IMR-90 (cell line): ENCODE measurements around the gene CACNA1D. TPM values are rescaled to one million over a fixed set of nuclear protein-coding genes. Genes with fewer than 3 reads are reported as not detected.

ENCODE experiments used
- ATAC-seq: fragments of 200-7000 bp; cut with Tn5 transposase; 2 replicates; pipeline ENCODE4 v1.9.1; 2020; ENCODE audit warnings: low read depth, mild to moderate bottlenecking, moderate library complexity
- BruUV-seq: library from RNA; stranded (reverse); fragments of 400-500 nt; replicated peaks from 2 replicates; lab custom pipeline; 2021; lab: Mats Ljungman, UMichigan
- CTCF ChIA-PET: fragments of 300-600 bp; formaldehyde crosslinking; extraction: SDS; loops from one replicate; lab custom pipeline; 2021; ENCODE audit warnings: antibody characterized with exemption; lab: Yijun Ruan, JAX
- POLR2A ChIA-PET: fragments of 300-600 bp; sonication (Branson Sonifier 250); formaldehyde crosslinking; loops from one replicate; lab custom pipeline; 2022; ENCODE audit warnings: antibody characterized with exemption; ENCODE audit not compliant: unreplicated experiment; lab: Charles Lee
- DNase-seq: peaks from one replicate; pipeline ENCODE4 v3.0.0; 2013
- H2AFZ ChIP-seq: replicated peaks from 2 replicates; pipeline ENCODE3; 2013; ENCODE audit warnings: low read length, mild to moderate bottlenecking; ENCODE audit not compliant: poor library complexity
- H2AK5ac ChIP-seq: 2 replicates; pipeline ENCODE4 v1.6.1; 2013; ENCODE audit warnings: low read depth, low read length, inconsistent platforms
- H2AK9ac ChIP-seq: replicated peaks from 2 replicates; pipeline ENCODE3; 2013; ENCODE audit warnings: mild to moderate bottlenecking, low read depth, low read length, moderate library complexity; ENCODE audit not compliant: poor library complexity
- H2BK120ac ChIP-seq: 2 replicates; pipeline ENCODE4 v1.6.1; 2013; ENCODE audit warnings: low read depth, low read length, inconsistent platforms
- H2BK15ac ChIP-seq: 3 replicates; pipeline ENCODE4 v1.6.1; 2013; ENCODE audit warnings: low read depth, low read length, inconsistent platforms
- H2BK20ac ChIP-seq: 2 replicates; pipeline ENCODE4 v1.6.1; 2013; ENCODE audit warnings: low read depth, mild to moderate bottlenecking, inconsistent platforms, low read length, moderate library complexity
- H2BK5ac ChIP-seq: 2 replicates; pipeline ENCODE4 v1.6.1; 2013; ENCODE audit warnings: mild to moderate bottlenecking, low read depth, low read length, inconsistent platforms; ENCODE audit not compliant: poor library complexity, severe bottlenecking
- H3K14ac ChIP-seq: replicated peaks from 2 replicates; pipeline ENCODE4 v1.6.1; 2013; ENCODE audit warnings: low read depth, low read length, inconsistent platforms
- H3K18ac ChIP-seq: 2 replicates; pipeline ENCODE4 v1.6.1; 2013; ENCODE audit warnings: low read depth, low read length, control low read depth
- H3K23ac ChIP-seq: 2 replicates; pipeline ENCODE4 v1.6.1; 2013; ENCODE audit warnings: low read depth, low read length, inconsistent platforms
- H3K27ac ChIP-seq: 2 replicates; pipeline ENCODE4 v1.5.1; 2013; ENCODE audit warnings: mild to moderate bottlenecking, control low read depth, low read length; ENCODE audit not compliant: insufficient read depth
- H3K27me3 ChIP-seq: 2 replicates; pipeline ENCODE4 v1.6.1; 2013; ENCODE audit warnings: low read length; ENCODE audit not compliant: control insufficient read depth, insufficient read depth
- H3K36me3 ChIP-seq: 2 replicates; pipeline ENCODE4 v1.6.1; 2013; ENCODE audit warnings: low read length, mixed read lengths; ENCODE audit not compliant: control insufficient read depth, insufficient read depth
- H3K4ac ChIP-seq: 2 replicates; pipeline ENCODE4 v1.6.1; 2013; ENCODE audit warnings: low read depth, low read length, inconsistent platforms
- H3K4me1 ChIP-seq: 2 replicates; pipeline ENCODE4 v1.6.1; 2013; ENCODE audit warnings: low read length, mixed read lengths; ENCODE audit not compliant: control insufficient read depth, insufficient read depth
- H3K4me2 ChIP-seq: 2 replicates; pipeline ENCODE4 v1.6.1; 2013; ENCODE audit warnings: low read depth, mild to moderate bottlenecking, control low read depth, low read length, moderate library complexity
- H3K4me3 ChIP-seq: 2 replicates; pipeline ENCODE4 v1.5.1; 2013; ENCODE audit warnings: low read depth, mild to moderate bottlenecking, control low read depth, low read length, moderate library complexity; ENCODE audit not compliant: insufficient read depth
- H3K56ac ChIP-seq: 2 replicates; pipeline ENCODE4 v1.6.1; 2013; ENCODE audit warnings: low read length, inconsistent platforms; ENCODE audit not compliant: insufficient read depth; ENCODE audit errors: extremely low read depth
- H3K79me1 ChIP-seq, 2 experiments: 2 replicates each; pipeline ENCODE4 v1.6.1; 2013; ENCODE audit warnings: low read length in 2 of 2, inconsistent platforms in 1 of 2, low read depth in 1 of 2
- H3K9ac ChIP-seq: 2 replicates; pipeline ENCODE4 v1.6.1; 2013; ENCODE audit warnings: low read depth, low read length, control low read depth
- H3K9me1 ChIP-seq: 2 replicates; pipeline ENCODE4 v1.6.1; 2013; ENCODE audit warnings: low read length, inconsistent platforms; ENCODE audit not compliant: insufficient read depth
- H3K9me3 ChIP-seq: 2 replicates; pipeline ENCODE4 v1.6.1; 2013; ENCODE audit warnings: low read length; ENCODE audit not compliant: control insufficient read depth, insufficient read depth
- H4K20me1 ChIP-seq: 2 replicates; pipeline ENCODE4 v1.6.1; 2013; ENCODE audit warnings: low read length, inconsistent platforms; ENCODE audit not compliant: insufficient read depth
- H4K5ac ChIP-seq: 2 replicates; pipeline ENCODE4 v1.6.1; 2013; ENCODE audit warnings: mild to moderate bottlenecking, low read depth, low read length, control low read depth
- H4K8ac ChIP-seq, 2 experiments: 2 replicates each; pipeline ENCODE4 v1.6.1; 2013; ENCODE audit warnings: low read depth in 2 of 2, low read length in 2 of 2, control low read depth in 1 of 2, inconsistent platforms in 1 of 2
- H4K91ac ChIP-seq: 2 replicates; pipeline ENCODE4 v1.6.1; 2013; ENCODE audit warnings: low read depth, low read length, inconsistent platforms; ENCODE audit not compliant: insufficient read depth
- CHD1 ChIP-seq: IDR thresholded peaks from 2 replicates; pipeline ENCODE4 v1.6.1; 2012; ENCODE audit warnings: low read depth, low read length, improper control_type of control experiment
- FOS ChIP-seq: fragments of 150-350 bp; IDR thresholded peaks from 2 replicates; pipeline ENCODE4 v1.6.1; 2016; ENCODE audit warnings: low read depth, low read length
- MAFK ChIP-seq: IDR thresholded peaks from 2 replicates; pipeline ENCODE4 v1.6.1; 2012; ENCODE audit warnings: low read depth, low read length, improper control_type of control experiment
- MAZ ChIP-seq: IDR thresholded peaks from 2 replicates; pipeline ENCODE4 v1.6.1; 2012; ENCODE audit warnings: low read depth, mild to moderate bottlenecking, low read length, improper control_type of control experiment, moderate library complexity, borderline replicate concordance
- NFE2L2 ChIP-seq: fragments of 150-350 bp; IDR thresholded peaks from 2 replicates; pipeline ENCODE4 v1.6.1; 2016; ENCODE audit warnings: low read depth, mild to moderate bottlenecking, low read length
- POLR2A ChIP-seq: IDR thresholded peaks from 2 replicates; pipeline ENCODE4 v1.6.1; 2012; ENCODE audit warnings: mild to moderate bottlenecking, low read depth, low read length
- RFX5 ChIP-seq: IDR thresholded peaks from 2 replicates; pipeline ENCODE4 v1.8.0; 2012; ENCODE audit warnings: low read depth, mild to moderate bottlenecking, low read length, moderate library complexity
- USF2 ChIP-seq: fragments of 150-350 bp; IDR thresholded peaks from 2 replicates; pipeline ENCODE4 v1.6.1; 2017; ENCODE audit warnings: mild to moderate bottlenecking, antibody characterized with exemption, low read length, low read depth
- WGBS, 2 experiments: methylation state at CpG; one replicate each; pipeline versions ENCODE4 v1.1.5 to v1.1.7; 2013; ENCODE audit warnings: missing lambda C conversion rate in 2 of 2; ENCODE audit not compliant: insufficient read length in 1 of 2; ENCODE audit errors: extremely low coverage in 2 of 2; 5-methylcytosine and 5-hydroxymethylcytosine counted together
- dilution Hi-C: fragments of 300-500 bp; cut with HindIII; formaldehyde crosslinking; loops from one replicate; pipeline ENCODE4 v1.14.3; 2018; ENCODE audit warnings: low sequenced_read_pairs; ENCODE audit not compliant: unreplicated experiment
- in situ Hi-C: fragments of 300-500 bp; cut with MboI; formaldehyde crosslinking; loops from 3 replicates; pipeline ENCODE4 v1.14.3; 2019; ENCODE audit warnings: low sequenced_read_pairs, inconsistent platforms, mixed read lengths
- intact Hi-C: fragments of 100-400 bp; cut with micrococcal nuclease; formaldehyde crosslinking; loops from 2 replicates; pipeline ENCODE4 v1.10.0; 2022
- polyA plus RNA-seq, 3 experiments: library from polyadenylated mRNA; depleted of rRNA; stranded (reverse); fragments of >200 nt; gene quantifications; 2 replicates each; pipeline ENCODE4 v1.2.3, GENCODE V29; 2012; ENCODE audit warnings: low replicate concordance in 1 of 3
- total RNA-seq: library from RNA; depleted of rRNA; stranded (reverse); fragments of >200 nt; gene quantifications from 2 replicates; pipeline ENCODE4 v1.2.3, GENCODE V29; 2012

The CACNA1D gene
- total and polyA plus RNA-seq, 2 of the 4 experiments (the other 2 are of a cell fraction) = 0.07 TPM; not detected in 1

GRCh38 chr3:53555068-53555588 is 60.7 kb downstream of the CACNA1D start:
- no peaks in the 10 kb centered on the region for H3K27me3 ChIP-seq
- no peak overlapping the region for H2AFZ ChIP-seq
- H3K27ac ChIP-seq = no peak overlapping the region
- H3K79me1 ChIP-seq = no peaks in the 10 kb centered on the region
- BruUV-seq = no TSS peak
- H2AK9ac ChIP-seq = no peak overlapping the region
- no peak overlapping the region for H2AK5ac ChIP-seq
- H4K20me1 ChIP-seq = no peaks in the 10 kb centered on the region
- H3K18ac ChIP-seq = no peak overlapping the region
- no peak overlapping the region for H4K91ac ChIP-seq
- H3K4me3 ChIP-seq = no peak overlapping the region
- H3K23ac ChIP-seq = no peak overlapping the region
- no peak overlapping the region for H2BK15ac ChIP-seq
- H3K4ac ChIP-seq = no peak overlapping the region
- H4K5ac ChIP-seq = no peak overlapping the region
- H3K4me2 ChIP-seq = no peak overlapping the region
- H3K36me3 ChIP-seq = no peaks in the 10 kb centered on the region
- no peak for DNase-seq
- no peak overlapping the region for H2BK120ac ChIP-seq
- CTCF ChIA-PET = no interaction called here
- H4K8ac ChIP-seq = no peak overlapping the region
- no peak overlapping the region for H2BK5ac ChIP-seq
- H3K4me1 ChIP-seq = no peaks in the 10 kb centered on the region
- no peaks in the 10 kb centered on the region for H3K9me1 ChIP-seq
- in situ Hi-C loops (no loop called here), intact Hi-C loops (no loop called here), dilution Hi-C loops (no loop called here)
- POLR2A ChIA-PET = no interaction called here
- no peak overlapping the region for H2BK20ac ChIP-seq
- no peak overlapping the region for H3K9ac ChIP-seq
- TF ChIP-seq RFX5 (no peak), USF2 (no peak), CHD1 (no peak), NFE2L2 (no peak), POLR2A (no peak), FOS (no peak), MAFK (no peak), MAZ (no peak)
- H3K9me3 ChIP-seq = no peaks in the 10 kb centered on the region
- no CpG with 5 or more reads among the region's 4 CpGs for WGBS, 2 experiments
- no peak overlapping the region for H3K56ac ChIP-seq
- H3K14ac ChIP-seq = no peak overlapping the region
- no peak for ATAC-seq
